Keratinocyte (primary cell): Measurements from ENCODE around the gene PDZRN3.

Source experiments
- CTCF ChIP-seq, 3 experiments: IDR thresholded peaks in 1 of 3; conservative IDR thresholded peaks in 1 of 3; optimal IDR thresholded peaks in 1 of 3; 2 replicates in 2 of 3; 3 replicates in 1 of 3; pipeline versions ENCODE3 to v1.5.1; 2011; ENCODE audit warnings: low read length in 3 of 3, mild to moderate bottlenecking in 3 of 3, moderate library complexity in 2 of 3, control low read depth in 1 of 3, inconsistent platforms in 1 of 3; ENCODE audit not compliant: insufficient read depth in 2 of 3; ENCODE audit errors: extremely low read depth in 1 of 3
- EZH2 ChIP-seq: IDR thresholded peaks from one replicate; pipeline ENCODE4 v1.6.1; 2012; ENCODE audit warnings: inconsistent platforms, mild to moderate bottlenecking, low read length, moderate library complexity

GRCh38 chr3:73449774-73450173 is 175.0 kb downstream of the PDZRN3 start:
- TF ChIP-seq CTCF (optimal IDR thresholded peaks at IDR 0.05 in 1 of 3, IDR thresholded peaks at IDR 0.05 in 1 of 3, conservative IDR thresholded peaks at IDR 0.05 in 1 of 3; ENCODE audit: extremely low read depth in 1 of 3, insufficient read depth in 2 of 3, low read length in 3 of 3) (no peak), EZH2 (no peak)
